B cell (primary cell): Measurements from ENCODE around the gene LCE3E. TPM values are rescaled to one million over a fixed set of nuclear protein-coding genes. Genes with fewer than 3 reads are reported as not detected.

ENCODE experiments used
- ATAC-seq: fragments of 200-7000 bp; cut with Tn5 transposase; one replicate; pipeline ENCODE4 v1.10.0; 2021; ENCODE audit warnings: low read depth, mild to moderate bottlenecking, moderate number of reproducible peaks, moderate library complexity
- CTCF ChIA-PET: fragments of 350-600 bp; sonication (Branson Sonifier 250); formaldehyde crosslinking; loops from one replicate; lab custom pipeline; 2021; ENCODE audit warnings: antibody characterized with exemption, inconsistent platforms; lab: Charles Lee
- POLR2A ChIA-PET: fragments of 350-600 bp; sonication (Branson Sonifier 250); formaldehyde crosslinking; loops from one replicate; lab custom pipeline; 2021; ENCODE audit warnings: antibody characterized with exemption; lab: Charles Lee
- DNase-seq: peaks from one replicate; pipeline ENCODE4 v3.0.0; 2013
- H2AFZ ChIP-seq: 2 replicates; pipeline ENCODE4 v1.6.1; 2012; ENCODE audit warnings: mild to moderate bottlenecking, low read depth, low read length; ENCODE audit not compliant: insufficient read depth, poor library complexity, severe bottlenecking
- H3K27ac ChIP-seq, 2 donors: 1 replicate in 1 of 2; 2 replicates in 1 of 2; pipeline ENCODE4 v1.5.1; 2012 to 2013; ENCODE audit warnings: low read length in 2 of 2, mild to moderate bottlenecking in 2 of 2, moderate library complexity in 1 of 2
- H3K27me3 ChIP-seq, 4 experiments: fragments of 200-600 bp in 1 of 4; sonication (generic) in 1 of 4; replicated peaks in 1 of 4; 1 replicate in 2 of 4; 2 replicates in 2 of 4; pipeline versions ENCODE4 v1.6.1 to v1.7.0; 2013 to 2016; ENCODE audit warnings: low read length in 3 of 4, mild to moderate bottlenecking in 2 of 4, mixed read lengths in 1 of 4, moderate library complexity in 1 of 4; ENCODE audit not compliant: insufficient read depth in 4 of 4, control insufficient read depth in 3 of 4; ENCODE audit errors: control extremely low read depth in 1 of 4
- H3K36me3 ChIP-seq, 2 experiments: replicated peaks in 1 of 2; 1 replicate in 1 of 2; 2 replicates in 1 of 2; pipeline versions ENCODE4 v1.6.1 to v1.7.1; 2013; ENCODE audit warnings: low read length in 1 of 2; ENCODE audit not compliant: insufficient read depth in 2 of 2, control insufficient read depth in 1 of 2; ENCODE audit errors: control extremely low read depth in 1 of 2, extremely low read depth in 1 of 2
- H3K4me1 ChIP-seq, 2 donors: fragments of 200-600 bp in 1 of 2; sonication (generic) in 1 of 2; 1 replicate in 1 of 2; 2 replicates in 1 of 2; pipeline versions ENCODE4 v1.5.1 to v1.6.1; 2013 to 2017; ENCODE audit warnings: low read length in 2 of 2; ENCODE audit not compliant: control insufficient read depth in 2 of 2, insufficient read depth in 2 of 2
- H3K4me2 ChIP-seq: replicated peaks from 2 replicates; pipeline ENCODE3; 2012; ENCODE audit warnings: mild to moderate bottlenecking, low read depth, low read length; ENCODE audit not compliant: poor library complexity, severe bottlenecking
- H3K4me3 ChIP-seq, 5 experiments: fragments of 200-600 bp in 1 of 5; sonication (generic) in 1 of 5; 1 replicate in 3 of 5; 2 replicates in 2 of 5; pipeline versions ENCODE4 v1.5.1 to v1.7.0; 2011 to 2016; ENCODE audit warnings: low read length in 4 of 5, mild to moderate bottlenecking in 4 of 5, low read depth in 2 of 5, control low read depth in 1 of 5, moderate library complexity in 1 of 5; ENCODE audit not compliant: insufficient read depth in 1 of 5; ENCODE audit errors: control extremely low read depth in 1 of 5, extremely low read depth in 1 of 5
- H3K79me2 ChIP-seq: fragments of 200-600 bp; sonication (generic); one replicate; pipeline ENCODE4 v1.6.0; 2016; ENCODE audit warnings: low read length; ENCODE audit not compliant: control insufficient read depth, insufficient read depth
- H3K9ac ChIP-seq: fragments of 200-600 bp; sonication (generic); 2 replicates; pipeline ENCODE4 v1.6.1; 2017; ENCODE audit warnings: mild to moderate bottlenecking, low read length, moderate library complexity
- H3K9me3 ChIP-seq, 3 donors: one replicate each; pipeline versions ENCODE4 v1.6.1 to v1.7.1; 2013; ENCODE audit warnings: low read length in 2 of 3; ENCODE audit not compliant: control insufficient read depth in 2 of 3, insufficient read depth in 1 of 3; ENCODE audit errors: control extremely low read depth in 1 of 3
- H4K20me1 ChIP-seq: 2 replicates; pipeline ENCODE4 v1.6.0; 2012; ENCODE audit warnings: mild to moderate bottlenecking, low read length; ENCODE audit not compliant: insufficient read depth, control insufficient read depth, poor library complexity, severe bottlenecking
- H3K27ac Mint-ChIP-seq: one replicate; pipeline ENCODE4 v1.8.0; 2021; ENCODE audit warnings: mixed read lengths
- H3K27me3 Mint-ChIP-seq: one replicate; pipeline ENCODE4 v1.8.0; 2021; ENCODE audit warnings: mixed read lengths
- H3K4me1 Mint-ChIP-seq: one replicate; pipeline ENCODE4 v1.8.0; 2021; ENCODE audit warnings: mixed read lengths
- H3K4me3 Mint-ChIP-seq: one replicate; pipeline ENCODE4 v1.8.0; 2021; ENCODE audit warnings: mixed read lengths
- H3K9me3 Mint-ChIP-seq: one replicate; pipeline ENCODE4 v1.8.0; 2022; ENCODE audit warnings: mixed read lengths; ENCODE audit not compliant: insufficient read depth
- CTCF ChIP-seq: fragments of 200-600 bp; IDR thresholded peaks from one replicate; pipeline ENCODE4 v1.8.0; 2022; ENCODE audit warnings: antibody characterized with exemption, mild to moderate bottlenecking
- EZH2 ChIP-seq: IDR thresholded peaks from 2 replicates; pipeline ENCODE4 v1.6.1; 2012; ENCODE audit warnings: borderline replicate concordance, low read depth, mild to moderate bottlenecking, moderate library complexity, low read length; ENCODE audit not compliant: insufficient read depth, poor library complexity, severe bottlenecking
- WGBS: methylation state at CpG from one replicate; pipeline ENCODE4 v1.1.5; 2013; ENCODE audit warnings: missing lambda C conversion rate; ENCODE audit not compliant: insufficient coverage; 5-methylcytosine and 5-hydroxymethylcytosine counted together
- intact Hi-C: fragments of 100-400 bp; cut with micrococcal nuclease; formaldehyde crosslinking; loops from one replicate; pipeline ENCODE4 v1.10.0; 2022
- polyA minus RNA-seq: library from RNA; depleted of rRNA, polyadenylated mRNA; stranded (reverse); fragments of >200 nt; gene quantifications from 2 replicates; pipeline ENCODE4 v1.2.3, GENCODE V29; 2012
- polyA plus RNA-seq: library from polyadenylated mRNA; depleted of rRNA; stranded (reverse); fragments of >200 nt; gene quantifications from 2 replicates; pipeline ENCODE4 v1.2.3, GENCODE V29; 2012
- total RNA-seq, 2 donors: library from RNA; stranded (reverse); fragments of 120-200 nt in 1 of 2; gene quantifications; 1 replicate in 1 of 2; 2 replicates in 1 of 2; pipeline versions ENCODE4 v1.2.3 to v1.2.4, GENCODE V29; 2013 to 2022

LCE3E gene
- total RNA-seq (not detected in 2 replicates), polyA plus RNA-seq (not detected in 2 replicates), polyA minus RNA-seq (not detected in 2 replicates)
- not detected for total RNA-seq (2013)

GRCh38 chr1:152566681-152567080 is at the start of gene LCE3E:
TSS of gene LCE3E (minus strand) at chr1:152566780. CDS start at chr1:152566208, 572 bp downstream.
- no peaks in the 10 kb centered on the region for H3K4me1 ChIP-seq
- peaks cover 0 to 9% (median 0%) of the 10 kb centered on the region in 3 donors for H3K9me3 ChIP-seq
- H3K4me3 ChIP-seq: no peak within 1 kb of the TSS
- ATAC-seq: no peak
- no peaks in the 10 kb centered on the region for H4K20me1 ChIP-seq
- WGBS: 86% methylated on average over 1 of the region's 1 CpG
- Mint-ChIP-seq H3K4me1 (no peaks in the 10 kb centered on the region), H3K4me3 (no peak within 1 kb of the TSS), H3K27ac (no peak within 1 kb of the TSS), H3K27me3 (peaks cover 10% of the 10 kb centered on the region), H3K9me3 (peaks cover 10% of the 10 kb centered on the region)
- TF ChIP-seq EZH2: no peak
- no peak for TF ChIP-seq CTCF
- DNase-seq: no peak
- H3K9ac ChIP-seq: no peak within 1 kb of the TSS
- H3K4me2 ChIP-seq: no peak within 1 kb of the TSS
- no peaks in the 10 kb centered on the region for H3K27me3 ChIP-seq
- H3K79me2 ChIP-seq: no peaks in the 10 kb centered on the region
- intact Hi-C loops: no loop called here
- ChIA-PET CTCF (no interaction called here), POLR2A (no interaction called here)
- no peak within 1 kb of the TSS for H3K27ac ChIP-seq
- H2AFZ ChIP-seq: no peak within 1 kb of the TSS
- no peaks in the 10 kb centered on the region for H3K36me3 ChIP-seq

- Mint-ChIP-seq H3K4me3 (no peak within 1 kb of the TSS), H3K4me1 (no peaks in the 10 kb centered on the region), H3K27ac (no peak within 1 kb of the TSS), H3K27me3 (no peaks in the 10 kb centered on the region), H3K9me3 (peaks cover 7% of the 10 kb centered on the region)
- Histone ChIP-seq H4K20me1 (no peaks in the 10 kb centered on the region), H3K36me3 (no peaks in the 10 kb centered on the region), H3K4me1 (no peaks in the 10 kb centered on the region), H3K4me3 (no peak within 1 kb of the TSS), H3K9me3 (peaks cover 0 to 9% (median under 1%) of the 10 kb centered on the region in 3 donors), H3K9ac (no peak within 1 kb of the TSS), H3K79me2 (no peaks in the 10 kb centered on the region), H3K27me3 (no peaks in the 10 kb centered on the region), H2AFZ (no peak within 1 kb of the TSS), H3K27ac (no peak within 1 kb of the TSS), H3K4me2 (no peak within 1 kb of the TSS)
- CTCF ChIA-PET: no interaction called here
- TF ChIP-seq EZH2 (no peak), CTCF (no peak)
- no peak for DNase-seq
- POLR2A ChIA-PET: no interaction called here
- intact Hi-C loops: no loop called here
- ATAC-seq: no peak
- WGBS: no CpG with 5 or more reads among the region's 1 CpG
Measured at GRCh38 chr1:152613511-152613910, 46.9 kb upstream of the LCE3E start, which contains the start of gene LCE3B. TSS of gene LCE3B (plus strand) at chr1:152613811. CDS start at chr1:152613811, 0 bp downstream.
